T follicular helper cell (primary cell): ENCODE measurements around the gene RAB13.
A peak's percentile ranks its signal among the peaks of the same experiment; 100 is the strongest.

Source experiments
- DNase-seq: peaks from one replicate; pipeline ENCODE4 v3.0.0-alpha.2; 2020; ENCODE audit warnings: low read depth

The RAB13 gene

GRCh38 chr1:153977250-153978240 lies 8.6 kb downstream of the RAB13 start, which contains the start of gene JTB:
TSS of gene JTB (minus strand) at chr1:153977674. CDS start at chr1:153977252, 422 bp downstream.
- peak; percentile 81 for DNase-seq

- no peak for DNase-seq
Measured at GRCh38 chr1:153976819-153977249, 9.3 kb downstream of the RAB13 start.

GRCh38 chr1:153973525-153973924 lies 12.6 kb downstream of the RAB13 start:
- DNase-seq, result no peak

- no peak for DNase-seq
Measured at GRCh38 chr1:153973071-153973470, 13.1 kb downstream of the RAB13 start.

- DNase-seq, result no peak
Measured at GRCh38 chr1:153970346-153970745, 15.8 kb downstream of the RAB13 start.

- DNase-seq, result no peak
Measured at GRCh38 chr1:153968972-153969371, 17.2 kb downstream of the RAB13 start.

- DNase-seq, result no peak
Measured at GRCh38 chr1:153968408-153968807, 17.7 kb downstream of the RAB13 start.

GRCh38 chr1:153968000-153968363 lies 18.2 kb downstream of the RAB13 start:
- DNase-seq, result no peak

- DNase-seq, result peak; percentile 75
Measured at GRCh38 chr1:153967107-153967999, 18.8 kb downstream of the RAB13 start, which contains the start of gene CREB3L4. TSS of gene CREB3L4 (plus strand) at chr1:153967902. CDS start at chr1:153968526, 624 bp downstream.

GRCh38 chr1:153963850-153964331 lies 22.2 kb downstream of the RAB13 start:
- no peak for DNase-seq

GRCh38 chr1:153963030-153963849 lies 22.9 kb downstream of the RAB13 start, which contains the start of gene SLC39A1:
TSS of gene SLC39A1 (minus strand) at chr1:153963537. CDS start at chr1:153962715, 822 bp downstream.
- DNase-seq, result peak; percentile 94

- no peak for DNase-seq
Measured at GRCh38 chr1:153962088-153963029, 23.8 kb downstream of the RAB13 start.

GRCh38 chr1:153961421-153961820 lies 24.7 kb downstream of the RAB13 start:
- no peak for DNase-seq

- DNase-seq, result no peak
Measured at GRCh38 chr1:153960206-153960605, 25.9 kb downstream of the RAB13 start.

- no peak for DNase-seq
Measured at GRCh38 chr1:153959454-153959853, 26.7 kb downstream of the RAB13 start.

- no peak for DNase-seq
Measured at GRCh38 chr1:153958961-153959260, 27.2 kb downstream of the RAB13 start.

GRCh38 chr1:153958111-153958960 lies 27.8 kb downstream of the RAB13 start, which contains the start of gene CRTC2:
TSS of gene CRTC2 (minus strand) at chr1:153958612. CDS start at chr1:153958497, 115 bp downstream.
- peak; percentile 97 for DNase-seq

GRCh38 chr1:153957744-153958110 lies 28.4 kb downstream of the RAB13 start:
- no peak for DNase-seq
